MM.1S (cell line): ENCODE results near the gene TNIK.

Source experiments
- CTCF ChIP-seq: fragments of 300-600 bp; sonication (generic); IDR thresholded peaks from 2 replicates; pipeline ENCODE4 v1.5.1; 2016; ENCODE audit warnings: antibody characterized with exemption, low read length, mixed read lengths
- EZH2 ChIP-seq: fragments of 300-600 bp; sonication (generic); optimal IDR thresholded peaks from 2 replicates; pipeline ENCODE3; 2017; ENCODE audit warnings: low read depth, mild to moderate bottlenecking, antibody characterized with exemption, low read length, mixed read lengths

- TF ChIP-seq EZH2 = no peak
- TF ChIP-seq CTCF = no peak
Observed at GRCh38 chr3:171212648-171213047, 247.6 kb downstream of the TNIK start.
